Nucleus accumbens (tissue), 56 donors: ENCODE data around the gene ZIC5.
"Not testable (repeated sequence)": the region's sequence is repeated elsewhere in the genome, so short reads cannot be mapped to it uniquely, and the experiment has no call there.

ENCODE experiments used
- DNase-seq, 56 donors: peaks; one replicate each; lab custom pipeline; 2025; lab: John Stamatoyannopoulos, UW

ZIC5 gene

GRCh38 chr13:99945515-99945914, 26.1 kb downstream of the ZIC5 start:
- not testable (repeated sequence) for DNase-seq

GRCh38 chr13:99944606-99945005, 27.0 kb downstream of the ZIC5 start:
- no peak for DNase-seq

- DNase-seq = no peak
Measured at GRCh38 chr13:99944102-99944501, 27.5 kb downstream of the ZIC5 start.

- no peak for DNase-seq
Measured at GRCh38 chr13:99941911-99942310, 29.7 kb downstream of the ZIC5 start.

- no peak for DNase-seq
Measured at GRCh38 chr13:99941086-99941485, 30.5 kb downstream of the ZIC5 start.

- DNase-seq = no peak
Measured at GRCh38 chr13:99938635-99939034, 32.9 kb downstream of the ZIC5 start.

GRCh38 chr13:99935772-99936171, 35.8 kb downstream of the ZIC5 start:
- DNase-seq = no peak

GRCh38 chr13:99932912-99933311, 38.7 kb downstream of the ZIC5 start:
- no peak for DNase-seq

- no peak for DNase-seq
Measured at GRCh38 chr13:99930925-99931324, 40.6 kb downstream of the ZIC5 start.

GRCh38 chr13:99929866-99930265, 41.7 kb downstream of the ZIC5 start:
- no peak for DNase-seq

- peak in 1 of 56 donors; percentile 3 for DNase-seq
Measured at GRCh38 chr13:99926014-99926731, 45.4 kb downstream of the ZIC5 start.

GRCh38 chr13:99923877-99924582, 47.5 kb downstream of the ZIC5 start:
- no peak for DNase-seq

GRCh38 chr13:99922631-99923404, 48.7 kb downstream of the ZIC5 start:
- no peak for DNase-seq

- DNase-seq = no peak
Measured at GRCh38 chr13:99919132-99919531, 52.4 kb downstream of the ZIC5 start.

GRCh38 chr13:99916366-99917103, 55.0 kb downstream of the ZIC5 start:
- DNase-seq = peak in 5 of 56 donors; percentile 1 to 47 (median 11)

- no peak for DNase-seq
Measured at GRCh38 chr13:99913167-99913566, 58.4 kb downstream of the ZIC5 start.
